GM20431 (cell line): ENCODE measurements around the gene KHSRP.

Experiments
- in situ Hi-C: fragments of 300-500 bp; cut with MseI, MboI; formaldehyde crosslinking; loops from one replicate; pipeline ENCODE4 v1.15.0; 2020; ENCODE audit warnings: low sequenced_read_pairs; ENCODE audit not compliant: unreplicated experiment

Gene KHSRP

DNA sequence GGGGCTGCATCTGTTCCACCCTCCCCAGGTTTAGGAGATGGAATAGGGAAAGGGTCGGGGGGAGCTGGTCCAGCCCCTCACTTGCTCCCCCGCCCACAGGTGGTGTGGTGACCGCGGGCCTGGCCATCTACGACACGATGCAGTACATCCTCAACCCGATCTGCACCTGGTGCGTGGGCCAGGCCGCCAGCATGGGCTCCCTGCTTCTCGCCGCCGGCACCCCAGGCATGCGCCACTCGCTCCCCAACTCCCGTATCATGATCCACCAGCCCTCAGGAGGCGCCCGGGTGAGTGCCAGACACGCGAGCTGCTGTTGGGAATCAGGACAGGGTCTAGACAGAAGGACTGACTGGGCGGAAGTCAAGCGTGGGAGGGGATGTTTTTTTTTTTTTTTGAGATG is 60.3 kb downstream of the KHSRP start:
- in situ Hi-C loops: no loop called here
